Mesodermal cell (in vitro differentiated cells): ENCODE data around the gene DIP2C.

Source experiments
- H3K27ac ChIP-seq: 2 replicates; pipeline ENCODE4 v1.7.0; 2013; ENCODE audit warnings: mild to moderate bottlenecking, low read depth, low read length, moderate library complexity; ENCODE audit not compliant: severe bottlenecking
- H3K36me3 ChIP-seq: 2 replicates; pipeline ENCODE4 v1.7.1; 2013; ENCODE audit warnings: mild to moderate bottlenecking, low read length, moderate library complexity; ENCODE audit not compliant: control insufficient read depth, insufficient read depth
- H3K4me1 ChIP-seq: one replicate; pipeline ENCODE4 v1.7.1; 2013; ENCODE audit warnings: mild to moderate bottlenecking, low read length; ENCODE audit not compliant: insufficient read depth, control insufficient read depth, poor library complexity, severe bottlenecking
- H3K4me3 ChIP-seq: 2 replicates; pipeline ENCODE4 v1.7.0; 2013; ENCODE audit warnings: low read length, control low read depth, mild to moderate bottlenecking; ENCODE audit not compliant: insufficient read depth, poor library complexity, severe bottlenecking; ENCODE audit errors: extremely low read depth
- H3K9me3 ChIP-seq: 2 replicates; pipeline ENCODE4 v1.7.1; 2013; ENCODE audit warnings: mild to moderate bottlenecking, low read length, moderate library complexity; ENCODE audit not compliant: control insufficient read depth
- WGBS, 2 experiments: methylation state at CpG; one replicate each; pipeline ENCODE4 v1.1.5; 2013; ENCODE audit warnings: missing lambda C conversion rate in 2 of 2; ENCODE audit not compliant: insufficient coverage in 2 of 2; 5-methylcytosine and 5-hydroxymethylcytosine counted together

DIP2C gene

GRCh38 chr10:639751-640672 is 49.5 kb downstream of the DIP2C start:
- H3K36me3 ChIP-seq, result no peaks in the 10 kb centered on the region
- no peak overlapping the region for H3K27ac ChIP-seq
- H3K4me3 ChIP-seq, result no peak overlapping the region
- H3K4me1 ChIP-seq, result no peaks in the 10 kb centered on the region
- H3K9me3 ChIP-seq, result no peaks in the 10 kb centered on the region
- WGBS, 2 experiments, result 97 to 98% methylated on average over 60 to 61 of the region's 64 CpGs

DNA sequence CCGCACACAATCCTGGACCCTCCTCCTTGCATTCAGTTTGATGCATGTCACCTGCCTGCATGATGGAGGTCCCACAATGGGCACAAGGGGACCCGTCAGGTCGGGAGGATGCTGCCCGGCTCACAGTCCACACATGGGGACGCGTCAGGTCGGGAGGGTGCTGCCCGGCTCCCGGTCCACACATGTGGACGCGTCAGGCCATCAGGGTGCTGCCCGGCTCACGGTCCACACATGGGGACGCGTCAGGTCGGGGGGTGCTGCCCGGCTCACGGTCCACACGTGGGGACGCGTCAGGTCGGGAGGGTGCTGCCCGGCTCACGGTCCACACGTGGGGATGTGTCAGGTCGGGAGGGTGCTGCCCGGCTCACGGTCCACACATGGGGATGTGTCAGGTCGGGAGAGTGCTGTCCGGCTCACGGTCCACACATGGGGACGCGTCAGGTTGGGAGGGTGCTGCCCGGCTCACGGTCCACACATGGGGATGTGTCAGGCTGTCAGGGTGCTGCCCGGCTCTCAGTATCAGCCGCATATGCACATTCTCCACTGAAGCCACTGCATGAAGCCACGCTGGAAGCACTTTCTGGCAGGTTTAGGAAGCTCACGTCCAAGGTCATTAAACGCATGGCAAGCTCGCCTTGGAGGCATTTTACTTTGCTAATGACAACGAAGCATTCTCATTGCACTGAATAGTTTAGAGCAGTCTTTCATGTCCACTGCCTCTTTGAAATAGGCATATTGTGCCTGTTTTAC is 50.3 kb downstream of the DIP2C start:
- H3K4me1 ChIP-seq, result no peaks in the 10 kb centered on the region
- no peaks in the 10 kb centered on the region for H3K36me3 ChIP-seq
- no peak overlapping the region for H3K4me3 ChIP-seq
- 92 to 93% methylated on average over 34 to 40 of the region's 42 CpGs for WGBS, 2 experiments
- no peak overlapping the region for H3K27ac ChIP-seq
- H3K9me3 ChIP-seq, result no peaks in the 10 kb centered on the region

GRCh38 chr10:637771-638195 is 51.7 kb downstream of the DIP2C start:
- WGBS, 2 experiments, result 94 to 100% methylated on average over 6 to 7 of the region's 9 CpGs

DNA sequence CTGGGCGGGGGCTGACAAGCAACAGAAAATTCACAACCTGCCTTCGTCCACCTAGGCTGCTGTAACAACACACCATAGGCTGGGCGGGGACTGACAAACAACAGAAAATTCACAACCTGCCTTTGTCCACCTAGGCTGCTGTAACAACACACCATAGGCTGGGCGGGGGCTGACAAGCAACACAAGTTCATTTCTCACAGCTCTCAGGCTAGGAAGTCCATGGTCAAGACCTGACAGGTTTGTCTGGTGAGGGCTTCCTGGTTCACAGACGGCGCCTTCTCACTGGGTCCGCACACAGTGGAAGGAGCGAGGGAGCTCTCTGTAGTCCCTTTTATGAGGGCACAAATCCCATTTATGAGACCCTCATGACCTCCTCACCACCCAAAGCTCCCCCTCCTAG is 52.2 kb downstream of the DIP2C start:
- no peaks in the 10 kb centered on the region for H3K4me1 ChIP-seq
- no peaks in the 10 kb centered on the region for H3K36me3 ChIP-seq
- no peak overlapping the region for H3K4me3 ChIP-seq
- no peak overlapping the region for H3K27ac ChIP-seq
- 95 to 97% methylated on average over 6 of the region's 8 CpGs for WGBS, 2 experiments
- no peaks in the 10 kb centered on the region for H3K9me3 ChIP-seq

More at GRCh38 chr10:637771-638195, 51.7 kb downstream of the DIP2C start:
- Histone ChIP-seq H3K4me3 (no peak overlapping the region), H3K36me3 (no peaks in the 10 kb centered on the region), H3K4me1 (no peaks in the 10 kb centered on the region), H3K9me3 (no peaks in the 10 kb centered on the region), H3K27ac (no peak overlapping the region)

DNA sequence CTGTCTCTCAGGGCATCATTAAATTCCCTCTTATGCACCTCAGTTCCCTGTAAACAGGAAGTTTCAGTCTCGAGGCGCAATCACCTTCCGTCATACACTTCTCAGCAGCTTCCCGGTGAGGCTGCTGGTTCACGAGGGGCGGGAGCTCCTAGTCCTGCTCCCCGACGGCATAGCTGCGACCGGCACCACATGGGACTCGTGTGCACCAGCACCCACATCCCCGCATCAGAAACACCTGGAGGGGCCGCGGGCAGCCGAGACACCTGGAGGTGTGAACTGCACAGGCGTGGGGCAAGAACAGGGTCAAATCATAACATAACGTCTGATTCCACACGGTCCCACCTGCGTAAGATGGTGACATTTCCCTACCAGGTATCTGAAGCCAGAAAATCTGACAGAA is 52.7 kb downstream of the DIP2C start:
- Histone ChIP-seq H3K27ac (no peak overlapping the region), H3K4me3 (no peak overlapping the region), H3K4me1 (no peaks in the 10 kb centered on the region), H3K36me3 (no peaks in the 10 kb centered on the region), H3K9me3 (no peaks in the 10 kb centered on the region)
- WGBS, 2 experiments, result 95 to 96% methylated on average over 18 to 19 of the region's 19 CpGs

DNA sequence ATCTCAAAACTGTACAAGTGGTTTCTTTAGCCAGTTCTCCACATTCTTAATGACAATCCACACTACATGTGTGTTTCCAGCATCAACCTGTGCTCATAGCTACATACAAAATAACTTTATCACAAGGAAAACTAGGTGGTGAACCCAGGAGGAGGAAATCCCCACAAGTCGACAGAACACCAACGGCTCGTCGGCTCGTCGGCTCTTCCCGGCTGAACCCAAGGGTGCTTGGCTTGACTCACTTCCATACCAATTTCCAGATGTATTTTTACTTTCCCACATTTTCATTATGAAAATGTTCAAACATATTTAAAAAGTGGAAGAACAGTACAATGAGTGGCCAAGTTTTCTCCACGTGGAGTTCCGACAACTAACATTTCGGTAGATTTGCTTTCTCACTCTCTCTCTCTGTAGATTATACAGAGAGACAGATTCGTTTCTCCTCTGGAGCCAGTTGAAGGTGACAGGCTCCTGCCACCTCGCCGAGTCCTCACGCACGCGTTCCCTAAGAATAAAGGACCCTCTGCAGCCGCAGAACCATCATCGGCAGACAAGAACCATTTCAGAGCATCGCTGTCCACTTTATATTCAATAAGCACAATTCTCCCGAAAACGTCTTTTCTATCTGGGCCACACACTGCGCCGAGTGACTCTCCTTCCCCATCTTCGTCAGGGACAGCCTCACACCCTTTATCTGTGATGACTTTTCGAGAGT is 53.3 kb downstream of the DIP2C start:
- 93 to 94% methylated on average over 15 to 21 of the region's 25 CpGs for WGBS, 2 experiments

GRCh38 chr10:635088-635861 is 54.2 kb downstream of the DIP2C start:
- Histone ChIP-seq H3K27ac (no peak overlapping the region), H3K9me3 (no peaks in the 10 kb centered on the region), H3K4me3 (no peak overlapping the region), H3K4me1 (no peaks in the 10 kb centered on the region), H3K36me3 (peaks cover 2% of the 10 kb centered on the region)
- WGBS, 2 experiments, result 91 to 92% methylated on average over 19 to 22 of the region's 25 CpGs

More for the DNA sequence above, 53.3 kb downstream of the DIP2C start:
- no peaks in the 10 kb centered on the region for H3K4me1 ChIP-seq
- H3K36me3 ChIP-seq, result no peaks in the 10 kb centered on the region
- no peak overlapping the region for H3K27ac ChIP-seq
- no peaks in the 10 kb centered on the region for H3K9me3 ChIP-seq
- H3K4me3 ChIP-seq, result no peak overlapping the region

GRCh38 chr10:634256-634655 is 55.2 kb downstream of the DIP2C start:
- no peak overlapping the region for H3K4me3 ChIP-seq
- H3K9me3 ChIP-seq, result no peaks in the 10 kb centered on the region
- H3K4me1 ChIP-seq, result no peaks in the 10 kb centered on the region
- peaks cover 2% of the 10 kb centered on the region for H3K36me3 ChIP-seq
- WGBS, 2 experiments, result 77 to 85% methylated on average over 4 to 6 of the region's 7 CpGs
- no peak overlapping the region for H3K27ac ChIP-seq

- 97 to 98% methylated on average over 37 to 38 of the region's 39 CpGs for WGBS, 2 experiments
- H3K27ac ChIP-seq, result no peak overlapping the region
- no peaks in the 10 kb centered on the region for H3K4me1 ChIP-seq
- no peaks in the 10 kb centered on the region for H3K9me3 ChIP-seq
- no peak overlapping the region for H3K4me3 ChIP-seq
- H3K36me3 ChIP-seq, result peaks cover 2% of the 10 kb centered on the region
Observed at GRCh38 chr10:633279-634245, 55.9 kb downstream of the DIP2C start.
